Testis (tissue), 2 donors: ENCODE data around the gene MAN1C1.

ENCODE experiments used
- CTCF ChIP-seq, 3 experiments: fragments of 450-650 bp in 2 of 3; fragments of 200-600 bp in 1 of 3; sonication (generic) in 1 of 3; IDR thresholded peaks; one replicate each; pipeline ENCODE4 v1.5.1; 2016 to 2019; ENCODE audit warnings: antibody characterized with exemption in 3 of 3, mild to moderate bottlenecking in 2 of 3, moderate library complexity in 1 of 3
- POLR2A ChIP-seq: fragments of 450-650 bp; IDR thresholded peaks from one replicate; pipeline ENCODE4 v1.6.1; 2017; ENCODE audit warnings: antibody characterized with exemption, mild to moderate bottlenecking, moderate library complexity

- TF ChIP-seq POLR2A (no peak), CTCF (IDR thresholded peaks at IDR 0.05) (no peak)
These were observed 166.1 kb downstream of the MAN1C1 start for GRCh38 chr1:25782608-25783201.
